ENCODE data around the gene HECW1. TPM values are rescaled to one million over a fixed set of nuclear protein-coding genes. Genes with fewer than 3 reads are reported as not detected.
"Not testable (repeated sequence)": the region's sequence is repeated elsewhere in the genome, so short reads cannot be mapped to it uniquely, and the experiment has no call there.

Gene HECW1
- total RNA-seq, 4 donors from 2014 or later, result 0.09 to 0.32 (median 0.12) TPM

- no peak for ATAC-seq (ENCODE audit: low FRiP score)
Observed at GRCh38 chr7:43593010-43593409, 480.6 kb downstream of the HECW1 start.

GRCh38 chr7:43594020-43594419, 481.6 kb downstream of the HECW1 start:
- no peak for DNase-seq (ENCODE audit: low spot score)
- TF ChIP-seq, protein P1, sequence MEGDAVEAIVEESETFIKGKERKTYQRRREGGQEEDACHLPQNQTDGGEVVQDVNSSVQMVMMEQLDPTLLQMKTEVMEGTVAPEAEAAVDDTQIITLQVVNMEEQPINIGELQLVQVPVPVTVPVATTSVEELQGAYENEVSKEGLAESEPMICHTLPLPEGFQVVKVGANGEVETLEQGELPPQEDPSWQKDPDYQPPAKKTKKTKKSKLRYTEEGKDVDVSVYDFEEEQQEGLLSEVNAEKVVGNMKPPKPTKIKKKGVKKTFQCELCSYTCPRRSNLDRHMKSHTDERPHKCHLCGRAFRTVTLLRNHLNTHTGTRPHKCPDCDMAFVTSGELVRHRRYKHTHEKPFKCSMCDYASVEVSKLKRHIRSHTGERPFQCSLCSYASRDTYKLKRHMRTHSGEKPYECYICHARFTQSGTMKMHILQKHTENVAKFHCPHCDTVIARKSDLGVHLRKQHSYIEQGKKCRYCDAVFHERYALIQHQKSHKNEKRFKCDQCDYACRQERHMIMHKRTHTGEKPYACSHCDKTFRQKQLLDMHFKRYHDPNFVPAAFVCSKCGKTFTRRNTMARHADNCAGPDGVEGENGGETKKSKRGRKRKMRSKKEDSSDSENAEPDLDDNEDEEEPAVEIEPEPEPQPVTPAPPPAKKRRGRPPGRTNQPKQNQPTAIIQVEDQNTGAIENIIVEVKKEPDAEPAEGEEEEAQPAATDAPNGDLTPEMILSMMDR (IDR thresholded peaks at IDR 0.05), result no peak
- ATAC-seq (ENCODE audit: low FRiP score), result no peak

More at GRCh38 chr7:43593010-43593409, 480.6 kb downstream of the HECW1 start:
- DNase-seq (ENCODE audit: low spot score), result no peak
- TF ChIP-seq, protein P1 (IDR thresholded peaks at IDR 0.05), result no peak

DNA sequence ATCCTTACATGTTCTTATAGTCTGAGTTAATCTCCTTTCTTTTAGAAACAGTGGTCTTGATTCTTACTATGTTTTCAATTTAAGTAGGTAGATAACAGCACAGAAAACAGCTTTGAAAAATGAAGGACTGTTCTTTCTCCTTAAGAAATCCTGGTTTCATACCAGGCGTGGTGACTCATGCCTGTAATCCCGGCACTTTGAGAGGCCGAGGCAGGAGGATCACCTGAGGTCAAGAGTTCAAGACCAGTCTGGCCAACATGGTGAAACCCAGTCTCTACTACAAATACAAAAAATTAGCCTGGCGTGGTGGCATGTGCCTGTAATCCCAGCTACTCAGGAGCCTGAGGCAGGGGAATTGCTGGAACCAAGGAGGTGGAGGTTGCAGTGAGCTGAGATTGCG, 484.0 kb downstream of the HECW1 start:
- not testable (repeated sequence) for DNase-seq (ENCODE audit: low spot score); ATAC-seq (ENCODE audit: low FRiP score)

DNA sequence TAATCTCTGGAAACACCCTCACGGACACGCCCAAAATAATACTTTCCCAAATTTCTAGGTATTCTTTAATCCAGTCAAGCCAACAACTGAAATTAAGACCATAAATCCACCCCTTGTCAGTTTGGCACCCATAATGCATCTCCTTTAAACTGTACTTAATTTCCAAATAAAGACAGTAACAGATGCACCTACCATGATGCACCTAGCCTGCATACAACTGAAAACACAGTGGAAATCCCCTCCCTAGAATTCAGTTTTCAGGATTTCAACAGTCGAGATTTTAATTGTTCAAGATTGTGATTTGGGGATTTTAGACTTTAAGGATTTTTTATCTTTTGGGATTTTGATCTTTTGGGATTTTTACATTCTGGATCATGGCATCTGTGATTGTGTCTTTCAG, 487.6 kb downstream of the HECW1 start:
- ATAC-seq (ENCODE audit: low FRiP score) (no peak), DNase-seq (ENCODE audit: low spot score) (no peak)
- TF ChIP-seq, protein P1 (IDR thresholded peaks at IDR 0.05), result no peak

DNA sequence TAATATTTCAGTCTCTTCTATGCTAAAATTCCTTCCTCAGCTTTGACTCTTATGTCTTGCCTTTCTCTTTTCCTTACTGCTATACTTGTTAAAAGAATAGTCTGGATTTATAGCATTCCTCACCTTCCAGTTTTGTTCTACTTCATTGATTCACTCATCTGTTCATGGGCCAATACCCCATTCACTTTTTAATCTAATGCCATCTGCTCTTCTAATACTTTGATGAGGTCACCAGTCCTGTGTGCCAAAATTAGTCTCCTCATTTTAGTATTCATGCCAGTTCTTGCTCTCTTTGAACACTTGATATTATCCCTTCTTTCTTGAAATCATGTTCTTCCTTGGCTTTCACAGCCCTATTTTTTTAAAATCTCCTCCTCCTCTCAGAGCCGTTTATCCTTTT, 489.8 kb downstream of the HECW1 start:
- no peak for DNase-seq (ENCODE audit: low spot score)
- ATAC-seq (ENCODE audit: low FRiP score), result no peak
- TF ChIP-seq, protein P1 (IDR thresholded peaks at IDR 0.05), result no peak

- DNase-seq (ENCODE audit: low spot score) (no peak), ATAC-seq (ENCODE audit: low FRiP score) (no peak)
- TF ChIP-seq, protein P1 (IDR thresholded peaks at IDR 0.05), result no peak
Observed at GRCh38 chr7:43604251-43604650, 491.8 kb downstream of the HECW1 start.

- TF ChIP-seq, protein P1 (IDR thresholded peaks at IDR 0.05), result no peak
- no peak for ATAC-seq (ENCODE audit: low FRiP score)
- DNase-seq (ENCODE audit: low spot score), result no peak
Observed at GRCh38 chr7:43609097-43609496, 496.6 kb downstream of the HECW1 start.

- ATAC-seq (ENCODE audit: low FRiP score) (peak; percentile 43), DNase-seq (ENCODE audit: low spot score) (no peak)
- TF ChIP-seq, protein P1 (IDR thresholded peaks at IDR 0.05), result no peak
Observed at GRCh38 chr7:43612128-43612527, 499.7 kb downstream of the HECW1 start.
